Memory B cell (primary cell): ENCODE data around the gene FHL1.

Experiments used
- ATAC-seq: fragments of 150-1000 bp; cut with Tn5 transposase; 2 replicates; pipeline ENCODE4 v1.10.0; 2021; ENCODE audit warnings: low read depth, mild to moderate bottlenecking, moderate library complexity
- DNase-seq, 2 donors: peaks; one replicate each; pipeline ENCODE4 v3.0.0; 2022; ENCODE audit warnings: low spot score in 2 of 2
- H3K27ac Mint-ChIP-seq: one replicate; pipeline ENCODE4 v1.8.0; 2022; ENCODE audit warnings: mild to moderate bottlenecking, moderate library complexity, mixed read lengths
- H3K27me3 Mint-ChIP-seq: one replicate; pipeline ENCODE4 v1.8.0; 2022; ENCODE audit warnings: mixed read lengths
- H3K36me3 Mint-ChIP-seq: one replicate; pipeline ENCODE4 v1.8.0; 2022; ENCODE audit warnings: mild to moderate bottlenecking, mixed read lengths
- H3K4me1 Mint-ChIP-seq: one replicate; pipeline ENCODE4 v1.8.0; 2022; ENCODE audit warnings: mixed read lengths
- H3K4me3 Mint-ChIP-seq: one replicate; pipeline ENCODE4 v1.8.0; 2022; ENCODE audit warnings: mild to moderate bottlenecking, moderate library complexity, mixed read lengths
- H3K9me3 Mint-ChIP-seq: one replicate; pipeline ENCODE4 v1.8.0; 2022; ENCODE audit warnings: mixed read lengths

Gene FHL1

GRCh38 chrX:136255541-136255940, 108.2 kb downstream of the FHL1 start:
- ATAC-seq (no peak), DNase-seq (no peak)
- Mint-ChIP-seq H3K4me3 (no peak overlapping the region), H3K27me3 (no peaks in the 10 kb centered on the region), H3K9me3 (no peaks in the 10 kb centered on the region), H3K27ac (no peak overlapping the region), H3K4me1 (peaks cover 7% of the 10 kb centered on the region), H3K36me3 (no peaks in the 10 kb centered on the region)

- no peak for ATAC-seq
- Mint-ChIP-seq H3K27ac (no peak overlapping the region), H3K27me3 (no peaks in the 10 kb centered on the region), H3K4me3 (no peak overlapping the region), H3K9me3 (no peaks in the 10 kb centered on the region), H3K4me1 (peaks cover 7% of the 10 kb centered on the region), H3K36me3 (no peaks in the 10 kb centered on the region)
- no peak for DNase-seq
Measured at GRCh38 chrX:136256026-136256425, 108.7 kb downstream of the FHL1 start.

GRCh38 chrX:136258951-136259350, 111.6 kb downstream of the FHL1 start:
- Mint-ChIP-seq H3K27ac (no peak overlapping the region), H3K36me3 (no peaks in the 10 kb centered on the region), H3K4me1 (peaks cover 4% of the 10 kb centered on the region), H3K4me3 (no peak overlapping the region), H3K9me3 (no peaks in the 10 kb centered on the region), H3K27me3 (no peaks in the 10 kb centered on the region)
- ATAC-seq = no peak
- no peak for DNase-seq

- Mint-ChIP-seq H3K4me3 (no peak overlapping the region), H3K4me1 (peaks cover 4% of the 10 kb centered on the region), H3K27me3 (no peaks in the 10 kb centered on the region), H3K27ac (no peak overlapping the region), H3K9me3 (no peaks in the 10 kb centered on the region), H3K36me3 (no peaks in the 10 kb centered on the region)
- ATAC-seq = no peak
- no peak for DNase-seq
Measured at GRCh38 chrX:136259543-136259942, 112.2 kb downstream of the FHL1 start.

GRCh38 chrX:136260776-136261175, 113.4 kb downstream of the FHL1 start:
- DNase-seq (no peak), ATAC-seq (no peak)
- Mint-ChIP-seq H3K4me1 (peaks cover 4% of the 10 kb centered on the region), H3K27me3 (no peaks in the 10 kb centered on the region), H3K36me3 (no peaks in the 10 kb centered on the region), H3K9me3 (no peaks in the 10 kb centered on the region), H3K27ac (no peak overlapping the region), H3K4me3 (no peak overlapping the region)
